ENCODE data around the gene MRPL38.

- no peak for TF ChIP-seq CTCF (IDR thresholded peaks at IDR 0.05)
- TF ChIP-seq POLR2A (IDR thresholded peaks at IDR 0.05), result no peak
- TF ChIP-seq POLR2AphosphoS5 (IDR thresholded peaks at IDR 0.05; ENCODE audit: insufficient read depth in 1 of 2, low read depth in 1 of 2), result no peak
Measured at GRCh38 chr17:75937652-75938051, 33.0 kb upstream of the MRPL38 start.
